Natural killer cell (primary cell): ENCODE measurements around the gene SLCO2A1. TPM values are rescaled to one million over a fixed set of nuclear protein-coding genes. Genes with fewer than 3 reads are reported as not detected.

Experiments used
- ATAC-seq, 3 donors: fragments of 150-1000 bp in 2 of 3; fragments of 200-7000 bp in 1 of 3; cut with Tn5 transposase; 1 replicate in 1 of 3; 2 replicates in 2 of 3; pipeline ENCODE4 v1.10.0; 2021; ENCODE audit warnings: mild to moderate bottlenecking in 2 of 3, moderate library complexity in 2 of 3
- DNase-seq, 2 donors: peaks; one replicate each; pipeline versions ENCODE4 v3.0.0 to v3.0.0-alpha.2; 2013 to 2021; ENCODE audit warnings: mixed read lengths in 1 of 2
- H3K27ac ChIP-seq: one replicate; pipeline ENCODE4 v1.5.1; 2013; ENCODE audit warnings: mild to moderate bottlenecking, low read length
- H3K27me3 ChIP-seq: one replicate; pipeline ENCODE4 v1.6.1; 2013; ENCODE audit warnings: low read length; ENCODE audit not compliant: control insufficient read depth, insufficient read depth
- H3K36me3 ChIP-seq: one replicate; pipeline ENCODE4 v1.6.1; 2013; ENCODE audit warnings: low read length; ENCODE audit not compliant: control insufficient read depth, insufficient read depth
- H3K4me1 ChIP-seq: one replicate; pipeline ENCODE4 v1.6.1; 2013; ENCODE audit warnings: low read length; ENCODE audit not compliant: control insufficient read depth, insufficient read depth
- H3K4me3 ChIP-seq: one replicate; pipeline ENCODE4 v1.5.1; 2013; ENCODE audit warnings: low read length
- H3K9me3 ChIP-seq: one replicate; pipeline ENCODE4 v1.6.1; 2013; ENCODE audit warnings: low read length; ENCODE audit not compliant: control insufficient read depth, insufficient read depth
- H3K27ac Mint-ChIP-seq, 2 donors: one replicate each; pipeline ENCODE4 v1.8.0; 2022; ENCODE audit warnings: mild to moderate bottlenecking in 2 of 2, mixed read lengths in 2 of 2, moderate library complexity in 1 of 2
- H3K27me3 Mint-ChIP-seq, 2 donors: one replicate each; pipeline ENCODE4 v1.8.0; 2022; ENCODE audit warnings: low read depth in 2 of 2, mixed read lengths in 2 of 2
- H3K36me3 Mint-ChIP-seq: one replicate; pipeline ENCODE4 v1.8.0; 2022; ENCODE audit warnings: mixed read lengths
- H3K4me1 Mint-ChIP-seq, 2 donors: one replicate each; pipeline ENCODE4 v1.8.0; 2022; ENCODE audit warnings: mixed read lengths in 2 of 2
- H3K4me3 Mint-ChIP-seq: one replicate; pipeline ENCODE4 v1.8.0; 2022; ENCODE audit warnings: mild to moderate bottlenecking, moderate library complexity, mixed read lengths
- H3K9me3 Mint-ChIP-seq, 2 donors: one replicate each; pipeline ENCODE4 v1.8.0; 2022; ENCODE audit warnings: mixed read lengths in 2 of 2
- CTCF ChIP-seq: fragments of 200-600 bp; IDR thresholded peaks from one replicate; pipeline ENCODE4 v1.8.0; 2022; ENCODE audit warnings: antibody characterized with exemption
- WGBS: methylation state at CpG from one replicate; pipeline ENCODE4 v1.1.7; 2013; ENCODE audit warnings: missing lambda C conversion rate; ENCODE audit not compliant: insufficient coverage; 5-methylcytosine and 5-hydroxymethylcytosine counted together
- intact Hi-C: fragments of 100-400 bp; cut with micrococcal nuclease; formaldehyde crosslinking; loops from one replicate; pipeline ENCODE4 v1.14.2; 2022
- total RNA-seq, 4 donors: library from RNA; stranded (reverse); fragments of 120-200 nt in 1 of 4; gene quantifications; one replicate each; pipeline versions ENCODE4 v1.2.3 to v1.2.4, GENCODE V29; 2013 to 2022

SLCO2A1 gene
- total RNA-seq, 3 donors from 2014 or later (not counting 1 experiment from before 2014, with no cell fraction given), result not detected

- H3K4me3 ChIP-seq, result no peak overlapping the region
- no peak overlapping the region for H3K27ac Mint-ChIP-seq
- no peak overlapping the region for H3K27ac ChIP-seq
- intact Hi-C loops, result no loop called here
- H3K27me3 Mint-ChIP-seq, result peaks cover 0 to 4% of the 10 kb centered on the region in 2 donors
- DNase-seq, result no peak
- no peaks in the 10 kb centered on the region for H3K4me1 ChIP-seq
- H3K27me3 ChIP-seq, result no peaks in the 10 kb centered on the region
- no peak overlapping the region for H3K4me3 Mint-ChIP-seq
- no peaks in the 10 kb centered on the region for H3K4me1 Mint-ChIP-seq
- no peaks in the 10 kb centered on the region for H3K36me3 Mint-ChIP-seq
- ATAC-seq, result no peak
- 82% methylated on average over 3 of the region's 3 CpGs for WGBS
- H3K36me3 ChIP-seq, result no peaks in the 10 kb centered on the region
- no peaks in the 10 kb centered on the region for H3K9me3 ChIP-seq
- TF ChIP-seq CTCF, result no peak
- H3K9me3 Mint-ChIP-seq, result no peaks in the 10 kb centered on the region
These were observed 48.0 kb upstream of the SLCO2A1 start for GRCh38 chr3:134077649-134078161.

DNA sequence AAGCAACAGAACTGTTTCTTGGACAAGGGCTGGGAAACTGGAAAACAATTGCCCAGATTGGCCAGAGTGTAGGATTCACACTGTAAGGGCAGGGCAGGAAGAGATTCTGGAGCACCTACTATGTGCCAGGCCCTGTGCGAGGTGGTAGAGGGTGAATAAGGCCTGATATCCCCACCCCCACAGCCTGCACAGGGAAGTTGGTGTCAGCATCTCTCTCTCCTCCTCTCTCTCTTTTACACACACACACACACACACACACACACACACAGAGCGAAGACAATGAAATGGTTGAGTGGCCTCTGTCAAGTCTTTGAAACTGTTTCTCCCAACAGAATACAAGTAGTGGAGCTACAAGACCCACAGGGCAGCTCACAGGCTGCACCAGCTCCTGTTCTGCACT is 47.1 kb upstream of the SLCO2A1 start:
- Histone ChIP-seq H3K27me3 (no peaks in the 10 kb centered on the region), H3K36me3 (no peaks in the 10 kb centered on the region), H3K9me3 (no peaks in the 10 kb centered on the region), H3K4me3 (no peak overlapping the region), H3K4me1 (no peaks in the 10 kb centered on the region), H3K27ac (no peak overlapping the region)
- no peak for DNase-seq
- no peaks in the 10 kb centered on the region for H3K9me3 Mint-ChIP-seq
- H3K27ac Mint-ChIP-seq, result no peak overlapping the region
- peaks cover 0 to 4% of the 10 kb centered on the region in 2 donors for H3K27me3 Mint-ChIP-seq
- intact Hi-C loops, result no loop called here
- no peaks in the 10 kb centered on the region for H3K4me1 Mint-ChIP-seq
- no peaks in the 10 kb centered on the region for H3K36me3 Mint-ChIP-seq
- TF ChIP-seq CTCF, result no peak
- H3K4me3 Mint-ChIP-seq, result no peak overlapping the region
- no peak for ATAC-seq
- WGBS, result 68% methylated on average over 2 of the region's 2 CpGs

DNA sequence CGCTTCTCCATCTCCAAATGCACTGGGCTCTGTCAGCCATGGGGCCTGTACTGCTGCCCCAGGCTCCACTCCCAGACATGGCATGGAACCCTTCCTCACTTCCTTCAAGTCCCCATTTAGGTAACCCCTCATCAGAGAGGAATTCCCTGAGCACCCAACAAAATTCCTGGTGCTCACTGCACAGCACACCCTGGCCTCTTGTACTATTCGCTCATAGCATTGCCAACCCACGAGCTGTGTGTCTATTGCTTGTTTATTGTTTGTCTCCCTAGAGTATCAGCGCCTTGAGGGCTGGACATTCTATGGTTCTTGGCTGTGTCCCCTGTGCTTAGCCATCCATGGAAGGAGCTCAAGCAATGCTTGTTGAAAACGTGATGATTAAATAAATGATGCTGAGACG is 46.1 kb upstream of the SLCO2A1 start:
- Histone ChIP-seq H3K4me3 (no peak overlapping the region), H3K4me1 (no peaks in the 10 kb centered on the region), H3K36me3 (no peaks in the 10 kb centered on the region), H3K27me3 (no peaks in the 10 kb centered on the region), H3K27ac (no peak overlapping the region), H3K9me3 (no peaks in the 10 kb centered on the region)
- WGBS, result 91% methylated on average over 6 of the region's 6 CpGs
- Mint-ChIP-seq H3K9me3 (no peaks in the 10 kb centered on the region), H3K27me3 (peaks cover 0 to 4% of the 10 kb centered on the region in 2 donors), H3K4me3 (no peak overlapping the region), H3K36me3 (no peaks in the 10 kb centered on the region), H3K27ac (no peak overlapping the region), H3K4me1 (no peaks in the 10 kb centered on the region)
- no peak for DNase-seq
- ATAC-seq, result no peak
- no peak for TF ChIP-seq CTCF
- intact Hi-C loops, result no loop called here

DNA sequence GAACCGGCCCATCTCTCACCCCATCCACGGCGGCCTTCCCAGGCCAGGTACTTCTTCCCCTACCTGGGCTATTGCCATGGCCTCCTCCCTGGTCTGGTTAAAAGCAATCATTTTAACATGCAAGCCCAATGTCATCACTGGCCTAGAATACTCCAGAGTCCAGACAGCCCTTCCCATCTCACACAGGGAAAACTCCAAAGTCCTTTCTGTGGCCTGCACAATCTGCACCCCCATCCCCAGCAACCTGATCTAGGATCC is 45.8 kb upstream of the SLCO2A1 start:
- H3K27ac ChIP-seq, result no peak overlapping the region
- no peaks in the 10 kb centered on the region for H3K9me3 Mint-ChIP-seq
- no peak overlapping the region for H3K27ac Mint-ChIP-seq
- no peak for DNase-seq
- peaks cover 0 to 4% of the 10 kb centered on the region in 2 donors for H3K27me3 Mint-ChIP-seq
- H3K9me3 ChIP-seq, result no peaks in the 10 kb centered on the region
- no peak overlapping the region for H3K4me3 Mint-ChIP-seq
- ATAC-seq, result no peak
- H3K4me1 ChIP-seq, result no peaks in the 10 kb centered on the region
- no peaks in the 10 kb centered on the region for H3K36me3 Mint-ChIP-seq
- no peak overlapping the region for H3K4me3 ChIP-seq
- 89% methylated on average over 3 of the region's 3 CpGs for WGBS
- TF ChIP-seq CTCF, result no peak
- intact Hi-C loops, result no loop called here
- H3K27me3 ChIP-seq, result no peaks in the 10 kb centered on the region
- H3K36me3 ChIP-seq, result no peaks in the 10 kb centered on the region
- no peaks in the 10 kb centered on the region for H3K4me1 Mint-ChIP-seq
